Gastrocnemius medialis (tissue), 4 donors: ENCODE results near the gene IGSF9.

Source experiments
- CTCF ChIP-seq, 5 experiments: fragments of 450-650 bp in 3 of 5; fragments of 200-600 bp in 2 of 5; sonication (generic) in 2 of 5; IDR thresholded peaks in 4 of 5; conservative IDR thresholded peaks in 1 of 5; 1 replicate in 4 of 5; 2 replicates in 1 of 5; pipeline ENCODE4 v1.5.1; 2016 to 2019; ENCODE audit warnings: antibody characterized with exemption in 5 of 5, mild to moderate bottlenecking in 3 of 5, moderate library complexity in 3 of 5
- POLR2A ChIP-seq, 2 donors: fragments of 450-650 bp; IDR thresholded peaks; one replicate each; pipeline ENCODE4 v1.6.1; 2017; ENCODE audit warnings: antibody characterized with exemption in 2 of 2, mild to moderate bottlenecking in 2 of 2, moderate library complexity in 2 of 2

GRCh38 chr1:159938211-159938852 is 7.1 kb downstream of the IGSF9 start:
- TF ChIP-seq CTCF (IDR thresholded peaks at IDR 0.05 in 4 of 5, conservative IDR thresholded peaks at IDR 0.05 in 1 of 5) (no peak), POLR2A (IDR thresholded peaks at IDR 0.05) (no peak)
